HEK293 (cell line): ENCODE measurements around the gene ZBTB43.
A peak's percentile ranks its signal among the peaks of the same experiment; 100 is the strongest.

ENCODE experiments used
- CTCF ChIA-PET: fragments of 350-600 bp; formaldehyde crosslinking; extraction: SDS; loops from one replicate; lab custom pipeline; 2021; ENCODE audit warnings: antibody characterized with exemption; lab: Yijun Ruan, JAX
- POLR2A ChIA-PET: fragments of 300-600 bp; formaldehyde crosslinking; extraction: SDS; loops from one replicate; lab custom pipeline; 2020; ENCODE audit warnings: antibody characterized with exemption, inconsistent platforms; lab: Yijun Ruan, JAX
- H3K27ac ChIP-seq: fragments of 200-500 bp; sonication (Bioruptor generic); 2 replicates; pipeline ENCODE4 v1.5.1; 2014; ENCODE audit warnings: low read depth, low read length, control low read depth, inconsistent platforms; ENCODE audit errors: extremely low read depth
- H3K36me3 ChIP-seq, 2 experiments: fragments of 200-500 bp in 1 of 2; sonication (Bioruptor generic) in 1 of 2; 1 replicate in 1 of 2; 2 replicates in 1 of 2; pipeline ENCODE4 v1.5.1; 2014 to 2017; ENCODE audit warnings: inconsistent platforms in 2 of 2, low read length in 2 of 2; ENCODE audit not compliant: control insufficient read depth in 2 of 2, insufficient read depth in 1 of 2
- H3K4me1 ChIP-seq: fragments of 200-500 bp; sonication (Bioruptor generic); 2 replicates; pipeline ENCODE4 v1.5.1; 2014; ENCODE audit warnings: mild to moderate bottlenecking, low read length, inconsistent platforms; ENCODE audit not compliant: control insufficient read depth, insufficient read depth
- H3K4me3 ChIP-seq: 2 replicates; pipeline ENCODE4 v1.5.1; 2011; ENCODE audit warnings: low read depth, mild to moderate bottlenecking, control low read depth, low read length, moderate library complexity
- H3K9me3 ChIP-seq: fragments of 200-500 bp; sonication (Bioruptor generic); 2 replicates; pipeline ENCODE4 v1.5.1; 2014; ENCODE audit warnings: low read depth, low read length, inconsistent platforms; ENCODE audit not compliant: control insufficient read depth, insufficient read depth
- EGR2 ChIP-seq: fragments of 450-650 bp; formaldehyde crosslinking; IDR thresholded peaks from 2 replicates; pipeline ENCODE4 v1.5.1; 2016; ENCODE audit warnings: low read depth, missing biosample characterization, missing genetic modification characterization
- GLI2 ChIP-seq: fragments of 450-650 bp; formaldehyde crosslinking; IDR thresholded peaks from 2 replicates; pipeline ENCODE4; 2017; ENCODE audit warnings: missing biosample characterization, missing genetic modification characterization, low read depth, borderline replicate concordance
- GLIS1 ChIP-seq: fragments of 450-650 bp; formaldehyde crosslinking; IDR thresholded peaks from 2 replicates; pipeline ENCODE4 v1.5.1; 2016; ENCODE audit warnings: missing biosample characterization, missing genetic modification characterization
- GLIS2 ChIP-seq: fragments of 450-650 bp; formaldehyde crosslinking; IDR thresholded peaks from 2 replicates; pipeline ENCODE4 v1.5.1; 2016; ENCODE audit warnings: missing biosample characterization, missing genetic modification characterization
- HIC1 ChIP-seq: fragments of 450-650 bp; formaldehyde crosslinking; IDR thresholded peaks from 2 replicates; pipeline ENCODE4 v1.5.1; 2016; ENCODE audit warnings: missing biosample characterization, missing genetic modification characterization
- HOXA7 ChIP-seq: sonication (generic); formaldehyde crosslinking; IDR thresholded peaks from 2 replicates; pipeline ENCODE4 v1.8.1; 2022; ENCODE audit warnings: missing genetic modification reagents, borderline replicate concordance
- KLF9 ChIP-seq: fragments of 450-650 bp; formaldehyde crosslinking; IDR thresholded peaks from 2 replicates; pipeline ENCODE4 v1.5.1; 2016; ENCODE audit warnings: missing biosample characterization, missing genetic modification characterization, low read depth
- OSR2 ChIP-seq: fragments of 450-650 bp; formaldehyde crosslinking; IDR thresholded peaks from 2 replicates; pipeline ENCODE4 v1.5.1; 2016; ENCODE audit warnings: missing biosample characterization, missing genetic modification characterization
- PRDM1 ChIP-seq: fragments of 450-650 bp; formaldehyde crosslinking; IDR thresholded peaks from 2 replicates; pipeline ENCODE4; 2016; ENCODE audit warnings: missing biosample characterization, missing genetic modification characterization
- PRDM6 ChIP-seq: fragments of 450-650 bp; formaldehyde crosslinking; IDR thresholded peaks from 2 replicates; pipeline ENCODE4 v1.5.1; 2017; ENCODE audit warnings: missing biosample characterization, missing genetic modification characterization
- RBAK ChIP-seq: fragments of 450-650 bp; formaldehyde crosslinking; IDR thresholded peaks from 2 replicates; pipeline ENCODE4 v1.5.1; 2016; ENCODE audit warnings: missing biosample characterization, missing genetic modification characterization
- SALL2 ChIP-seq: fragments of 450-650 bp; formaldehyde crosslinking; IDR thresholded peaks from 2 replicates; pipeline ENCODE4 v1.5.0; 2017; ENCODE audit warnings: missing biosample characterization, mild to moderate bottlenecking, missing genetic modification characterization, borderline replicate concordance
- YY2 ChIP-seq: fragments of 450-650 bp; formaldehyde crosslinking; IDR thresholded peaks from 2 replicates; pipeline ENCODE4 v1.5.1; 2016; ENCODE audit warnings: missing biosample characterization, missing genetic modification characterization
- ZBTB17 ChIP-seq: fragments of 450-650 bp; formaldehyde crosslinking; IDR thresholded peaks from 2 replicates; pipeline ENCODE4 v1.5.1; 2016; ENCODE audit warnings: missing biosample characterization, missing genetic modification characterization
- ZBTB44 ChIP-seq: fragments of 450-650 bp; IDR thresholded peaks from 2 replicates; pipeline ENCODE4 v1.5.1; 2018; ENCODE audit warnings: missing biosample characterization, mild to moderate bottlenecking, missing genetic modification characterization
- ZFHX2 ChIP-seq: fragments of 450-650 bp; formaldehyde crosslinking; conservative IDR thresholded peaks from 2 replicates; pipeline ENCODE4 v1.5.1; 2016; ENCODE audit warnings: missing biosample characterization, missing genetic modification characterization
- ZNF114 ChIP-seq: fragments of 450-650 bp; formaldehyde crosslinking; IDR thresholded peaks from 2 replicates; pipeline ENCODE4 v1.5.0; 2017; ENCODE audit warnings: missing biosample characterization, missing genetic modification characterization
- ZNF354C ChIP-seq: fragments of 450-650 bp; formaldehyde crosslinking; IDR thresholded peaks from 2 replicates; pipeline ENCODE4 v1.5.1; 2016; ENCODE audit warnings: missing biosample characterization, missing genetic modification characterization, low read depth, borderline replicate concordance
- ZNF416 ChIP-seq: fragments of 450-650 bp; formaldehyde crosslinking; IDR thresholded peaks from 2 replicates; pipeline ENCODE4 v1.5.1; 2016; ENCODE audit warnings: missing biosample characterization, missing genetic modification characterization
- ZNF529 ChIP-seq: fragments of 450-650 bp; formaldehyde crosslinking; IDR thresholded peaks from 2 replicates; pipeline ENCODE4 v1.5.1; 2017; ENCODE audit warnings: missing genetic modification characterization, missing biosample characterization; ENCODE audit not compliant: insufficient replicate concordance
- ZNF548 ChIP-seq: fragments of 450-650 bp; formaldehyde crosslinking; IDR thresholded peaks from 2 replicates; pipeline ENCODE4 v1.5.1; 2016; ENCODE audit warnings: missing biosample characterization, missing genetic modification characterization
- ZNF555 ChIP-seq: fragments of 450-650 bp; formaldehyde crosslinking; conservative IDR thresholded peaks from 2 replicates; pipeline ENCODE4 v1.5.1; 2017; ENCODE audit warnings: missing biosample characterization, mild to moderate bottlenecking, missing genetic modification characterization, inconsistent platforms
- ZNF654 ChIP-seq: fragments of 450-650 bp; formaldehyde crosslinking; IDR thresholded peaks from 2 replicates; pipeline ENCODE4 v1.5.1; 2016; ENCODE audit warnings: low read depth, missing biosample characterization, missing genetic modification characterization
- ZNF701 ChIP-seq: fragments of 450-650 bp; formaldehyde crosslinking; IDR thresholded peaks from 2 replicates; pipeline ENCODE4 v1.5.1; 2016; ENCODE audit warnings: missing biosample characterization, missing genetic modification characterization
- ZNF707 ChIP-seq: fragments of 450-650 bp; formaldehyde crosslinking; IDR thresholded peaks from 2 replicates; pipeline ENCODE4 v1.5.1; 2016; ENCODE audit warnings: missing biosample characterization, missing genetic modification characterization
- ZNF768 ChIP-seq: fragments of 450-650 bp; formaldehyde crosslinking; IDR thresholded peaks from 2 replicates; pipeline ENCODE4 v1.5.1; 2018; ENCODE audit warnings: missing biosample characterization, mild to moderate bottlenecking, missing genetic modification characterization

ZBTB43 gene

GRCh38 chr9:126864771-126865170 is 59.9 kb downstream of the ZBTB43 start:
- ChIA-PET CTCF (interaction anchor here (1.1 to 1.6 kb wide), 3 partner anchors 14 to 76 kb away, joined by 3 read pairs; no protein-coding TSS in a partner anchor), POLR2A (interaction anchor here (1.8 kb wide), 1 partner anchor 50 kb away, joined by 5 read pairs; the partner anchor contains the start of gene RALGPS1)
- no peak overlapping the region for H3K4me3 ChIP-seq

GRCh38 chr9:126869368-126869767 is 64.5 kb downstream of the ZBTB43 start:
- POLR2A ChIA-PET: interaction anchor here (0.6 to 1.0 kb wide), 2 partner anchors 9 to 65 kb away, joined by 3 to 4 read pairs; no protein-coding TSS in a partner anchor
- peaks cover 0 to 30% of the 10 kb centered on the region in 2 experiments; a peak in 2 of 3 replicates for H3K36me3 ChIP-seq
- H3K9me3 ChIP-seq: no peaks in the 10 kb centered on the region
- H3K27ac ChIP-seq: no peak overlapping the region
- CTCF ChIA-PET: interaction anchor here (0.6 to 1.5 kb wide), 3 partner anchors 10 to 66 kb away, joined by 3 to 7 read pairs (median 3); partner anchors contain the start of gene ZBTB34
- TF ChIP-seq SALL2 (tag by site-specific recombination) (no peak), ZNF529 (tag by site-specific recombination) (no peak), PRDM1 (peak; percentile 40), ZNF768 (no peak), GLI2 (tag by site-specific recombination) (no peak), ZBTB17 (tag by site-specific recombination) (no peak), RBAK (tag by site-specific recombination) (no peak), ZNF114 (tag by site-specific recombination) (no peak), ZNF416 (tag by site-specific recombination) (no peak), ZFHX2 (tag by site-specific recombination) (peak; percentile 64), ZNF354C (no peak), GLIS1 (tag by site-specific recombination) (peak; percentile 50), ZNF701 (tag by site-specific recombination) (no peak), ZNF555 (no peak), ZNF548 (tag by site-specific recombination) (no peak), HIC1 (tag by site-specific recombination) (no peak), HOXA7 (no peak), ZBTB44 (no peak), GLIS2 (tag by site-specific recombination) (no peak), EGR2 (tag by site-specific recombination) (peak; percentile 53), KLF9 (tag by site-specific recombination) (0 out of 2 replicates have a peak, but pooled peaks have one; percentile 23), YY2 (no peak), ZNF654 (tag by site-specific recombination) (no peak), OSR2 (tag by site-specific recombination) (0 out of 2 replicates have a peak, but pooled peaks have one; percentile 31)
- TF ChIP-seq, all 188 proteins: peak for 6
- Histone ChIP-seq H3K4me3 (no peak overlapping the region), H3K4me1 (no peaks in the 10 kb centered on the region)

More at GRCh38 chr9:126864771-126865170, 59.9 kb downstream of the ZBTB43 start:
- no peak overlapping the region for H3K27ac ChIP-seq
- TF ChIP-seq ZNF707 (tag by site-specific recombination): no peak
- 0 out of 2 replicates have a peak, but pooled peaks have one; percentile 1 for TF ChIP-seq PRDM6
- no peaks in the 10 kb centered on the region for H3K9me3 ChIP-seq
- peaks cover 0 to 42% of the 10 kb centered on the region in 2 experiments; a peak in 1 of 3 replicates for H3K36me3 ChIP-seq
- H3K4me1 ChIP-seq: peaks cover 3% of the 10 kb centered on the region; the same call in 1 of the 2 replicates
